SHP77 (cell line): ENCODE results near the gene ETFA.

ENCODE experiments used
- DNase-seq, 2 experiments: peaks; one replicate each; lab custom pipeline; 2025; lab: John Stamatoyannopoulos, UW

Gene ETFA

DNA sequence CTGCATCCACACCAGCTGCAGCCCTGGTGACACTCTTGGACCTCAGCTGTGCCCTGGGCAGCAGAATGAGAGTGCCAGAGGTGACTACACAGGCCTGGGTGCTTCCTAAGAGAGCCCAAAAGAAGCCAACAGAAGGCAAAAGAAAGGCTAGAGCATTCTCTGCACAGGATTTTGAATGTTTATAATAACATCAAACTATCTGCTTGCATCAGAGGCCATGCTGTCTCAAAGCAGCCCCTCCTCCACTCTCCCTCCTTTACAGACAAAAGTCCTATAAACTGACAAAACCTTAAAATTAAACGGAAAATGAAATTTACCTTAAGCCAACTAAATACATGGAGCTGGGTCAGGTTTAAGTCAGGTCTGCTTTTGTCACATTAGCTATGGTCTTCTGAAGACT, 95.6 kb downstream of the ETFA start:
- DNase-seq = no peak

DNA sequence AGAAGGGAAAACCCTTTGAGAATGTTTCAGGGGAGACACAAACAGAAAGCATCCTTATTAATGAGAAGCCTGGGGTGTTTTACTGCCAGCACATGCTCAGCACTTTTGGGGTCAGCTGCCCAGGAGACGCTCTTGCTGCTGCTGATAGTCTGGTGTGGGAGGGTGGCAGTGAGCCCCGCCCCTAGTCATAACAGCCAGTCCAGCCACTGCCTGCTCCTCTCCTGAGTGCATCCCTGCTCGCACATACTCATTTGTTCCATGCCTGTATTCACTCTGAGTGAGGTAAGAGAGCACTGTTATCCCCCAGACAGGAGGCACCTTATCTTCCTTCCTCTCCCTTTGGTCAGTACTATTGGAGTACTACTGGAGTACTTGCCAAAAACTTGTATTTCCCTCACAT, 101.3 kb downstream of the ETFA start:
- no peak for DNase-seq

DNA sequence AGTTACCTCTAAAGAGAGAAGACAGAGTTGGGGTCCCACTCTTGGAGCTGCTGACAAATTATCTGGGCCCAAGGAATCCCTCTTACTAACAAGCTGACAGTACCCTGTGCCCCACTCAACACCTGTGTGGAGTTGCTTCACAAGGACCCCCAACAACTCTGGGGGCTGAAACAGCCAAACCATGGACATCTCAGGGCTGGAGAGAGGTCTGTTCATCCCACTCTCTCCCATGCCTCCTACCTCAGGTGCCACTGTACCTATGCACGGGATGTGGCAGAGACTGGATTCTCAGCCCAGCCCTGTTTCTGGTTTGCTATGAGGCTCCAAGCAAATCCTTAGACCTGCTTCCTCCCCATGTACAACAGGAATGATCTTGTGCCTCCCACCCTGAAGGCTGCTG, 101.7 kb downstream of the ETFA start:
- no peak for DNase-seq

DNA sequence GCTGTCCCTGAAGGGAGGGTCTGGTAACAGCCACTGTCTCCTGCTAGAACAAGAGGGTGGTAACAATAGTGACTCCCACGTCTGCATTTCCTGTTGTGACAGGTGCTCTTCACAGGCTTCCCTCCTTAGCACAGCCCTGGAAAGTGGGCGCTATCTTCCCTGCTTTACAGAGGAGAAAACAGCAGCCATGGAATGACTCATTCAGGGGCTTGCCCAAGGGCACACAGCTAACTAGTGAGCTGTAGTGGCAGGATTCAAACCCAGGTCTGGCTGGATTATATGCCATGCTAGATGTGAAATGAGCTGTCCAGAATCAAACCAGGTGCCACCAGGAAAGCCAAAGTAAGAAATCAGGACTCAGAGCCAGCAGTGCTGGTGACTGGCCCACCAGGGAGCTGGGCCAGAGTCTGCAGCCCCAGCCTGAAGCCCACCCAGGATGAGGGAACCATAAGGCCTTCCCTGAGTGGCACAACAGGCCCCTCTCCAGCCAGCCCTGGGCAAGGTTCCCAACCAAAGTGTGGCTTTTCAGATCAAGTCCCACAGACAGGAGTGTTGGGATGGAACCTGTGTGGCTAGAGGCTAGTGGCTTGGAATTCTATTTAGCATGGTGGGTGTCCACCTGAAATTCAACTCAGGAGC, 102.4 kb downstream of the ETFA start:
- peak in 1 of 2 experiments; percentile 32 for DNase-seq

DNA sequence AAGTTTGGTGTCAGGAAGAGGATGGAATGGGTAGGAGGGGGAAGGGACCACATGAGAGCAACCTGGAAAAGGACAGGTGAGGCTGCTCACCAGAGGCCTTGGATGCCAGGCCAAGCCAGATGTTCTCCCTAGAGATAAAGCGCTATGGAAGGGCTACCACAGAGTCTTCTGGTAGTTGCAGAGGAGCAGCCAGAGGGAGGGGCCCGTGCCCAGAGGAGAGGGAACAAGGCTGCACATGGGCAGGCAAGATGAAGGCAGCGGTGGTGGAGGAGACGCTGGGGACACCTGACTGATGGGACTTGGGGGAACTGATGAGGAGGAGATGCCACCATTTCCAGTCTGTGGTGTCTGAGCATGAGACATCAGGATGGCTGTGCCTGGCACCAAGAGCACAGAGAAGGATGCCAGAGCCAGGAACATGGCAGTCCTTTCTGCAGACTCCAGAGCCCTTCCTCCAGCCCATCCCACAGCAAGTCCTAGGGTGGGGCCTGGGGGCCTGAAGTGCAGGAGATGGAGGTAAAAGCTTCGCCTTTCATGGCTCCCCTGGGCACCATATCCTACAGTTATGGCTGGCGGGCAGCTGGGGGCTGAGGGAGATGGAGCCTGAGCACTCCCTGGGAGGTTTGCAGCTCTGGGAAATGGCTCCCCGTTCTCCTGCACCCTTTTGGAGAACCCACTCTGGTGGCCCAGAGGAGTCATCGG, 103.0 kb downstream of the ETFA start:
- DNase-seq = no peak

DNA sequence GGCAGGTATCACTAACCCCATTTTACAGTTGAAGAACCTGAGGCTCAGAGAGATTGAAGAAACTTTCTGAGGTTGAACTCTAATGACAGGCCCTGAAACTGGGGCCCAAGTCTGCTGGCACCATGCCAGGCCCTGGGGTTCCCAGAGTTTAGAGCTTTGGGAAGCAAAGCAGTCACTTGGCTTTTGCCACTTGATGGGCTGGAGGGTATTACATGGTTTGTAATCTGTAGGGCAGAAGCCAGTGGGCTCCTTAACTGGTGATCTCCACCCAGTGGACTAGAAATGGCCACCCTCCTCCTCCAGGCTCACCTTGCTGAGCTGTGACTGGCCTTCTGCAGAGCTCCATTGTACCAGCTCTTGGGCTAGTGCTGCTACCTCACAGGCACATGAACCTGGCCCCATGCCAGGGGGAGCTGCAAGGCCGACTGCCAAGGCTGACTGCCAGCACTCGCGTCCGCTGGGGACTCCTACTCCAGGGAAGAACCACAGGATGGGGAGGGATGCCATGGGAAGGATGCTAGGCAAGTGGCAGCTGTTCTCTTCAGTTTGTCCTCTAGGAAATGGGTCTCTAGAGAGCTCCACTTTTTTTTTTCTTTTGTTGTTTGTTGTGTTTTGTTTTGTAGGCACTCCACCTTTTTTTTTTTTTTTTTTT, 104.8 kb downstream of the ETFA start:
- DNase-seq = peak; percentile 75 to 95

DNA sequence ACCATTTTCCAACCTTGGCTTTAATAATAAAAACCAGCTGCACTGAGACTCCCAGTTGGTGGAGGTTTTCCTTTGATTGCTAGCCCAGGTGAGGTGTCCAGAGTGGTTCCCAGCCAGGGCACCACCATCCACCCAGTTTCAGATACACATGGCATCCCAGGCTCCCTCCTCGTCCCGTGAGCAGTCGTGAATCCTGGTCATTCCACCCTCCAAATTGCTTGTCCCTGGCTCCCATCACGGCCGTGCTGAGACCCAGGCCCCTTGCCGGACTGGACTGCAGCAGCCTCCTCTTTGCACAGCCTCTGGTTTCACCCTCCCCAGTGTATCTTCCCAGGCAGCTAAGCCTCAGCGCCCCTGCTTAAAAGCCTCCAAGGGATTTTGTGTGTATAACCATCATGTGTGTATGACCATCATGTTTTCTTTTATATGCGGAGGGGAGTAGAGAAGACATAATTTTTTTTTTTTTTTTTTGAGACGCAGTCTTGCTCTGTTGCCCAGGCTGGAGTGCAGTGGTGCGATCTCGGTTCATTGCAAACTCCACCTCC, 106.3 kb downstream of the ETFA start:
- no peak for DNase-seq

DNA sequence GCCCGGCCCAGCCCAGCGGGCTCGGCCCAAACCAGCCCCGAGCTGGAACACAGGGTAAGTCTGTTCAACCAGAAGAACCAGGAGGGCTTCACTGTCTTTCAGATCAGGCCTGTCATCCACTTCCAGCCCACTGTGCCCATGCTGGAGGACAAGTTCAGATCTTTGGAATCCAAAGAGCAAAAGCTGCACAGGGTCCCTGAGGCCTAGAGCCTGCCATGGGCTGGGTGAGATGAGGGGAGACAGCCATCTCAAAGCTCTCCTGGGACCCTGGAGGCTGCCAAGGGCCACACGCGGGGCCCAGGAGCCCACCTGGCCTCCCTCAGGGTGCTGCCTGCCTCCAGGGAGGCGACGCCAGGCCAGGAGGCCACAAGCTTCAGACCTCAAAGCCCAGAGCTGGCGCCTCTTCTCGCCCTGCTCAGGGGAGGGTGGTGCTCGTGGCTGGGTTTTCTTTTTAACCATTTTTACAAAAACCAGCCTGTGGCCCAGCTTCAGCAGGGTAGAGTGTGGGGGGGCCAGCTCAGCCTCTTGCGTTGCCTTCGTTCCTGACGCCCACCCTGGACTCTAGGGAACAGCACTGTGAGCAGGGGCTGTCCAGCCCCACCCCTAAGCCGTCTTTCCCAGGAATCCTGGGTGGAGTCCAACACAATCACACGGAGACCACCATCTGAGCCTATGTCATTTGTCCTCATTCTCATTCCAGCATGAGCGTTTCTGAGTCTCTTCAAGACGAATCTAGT, 107.0 kb downstream of the ETFA start:
- no peak for DNase-seq

DNA sequence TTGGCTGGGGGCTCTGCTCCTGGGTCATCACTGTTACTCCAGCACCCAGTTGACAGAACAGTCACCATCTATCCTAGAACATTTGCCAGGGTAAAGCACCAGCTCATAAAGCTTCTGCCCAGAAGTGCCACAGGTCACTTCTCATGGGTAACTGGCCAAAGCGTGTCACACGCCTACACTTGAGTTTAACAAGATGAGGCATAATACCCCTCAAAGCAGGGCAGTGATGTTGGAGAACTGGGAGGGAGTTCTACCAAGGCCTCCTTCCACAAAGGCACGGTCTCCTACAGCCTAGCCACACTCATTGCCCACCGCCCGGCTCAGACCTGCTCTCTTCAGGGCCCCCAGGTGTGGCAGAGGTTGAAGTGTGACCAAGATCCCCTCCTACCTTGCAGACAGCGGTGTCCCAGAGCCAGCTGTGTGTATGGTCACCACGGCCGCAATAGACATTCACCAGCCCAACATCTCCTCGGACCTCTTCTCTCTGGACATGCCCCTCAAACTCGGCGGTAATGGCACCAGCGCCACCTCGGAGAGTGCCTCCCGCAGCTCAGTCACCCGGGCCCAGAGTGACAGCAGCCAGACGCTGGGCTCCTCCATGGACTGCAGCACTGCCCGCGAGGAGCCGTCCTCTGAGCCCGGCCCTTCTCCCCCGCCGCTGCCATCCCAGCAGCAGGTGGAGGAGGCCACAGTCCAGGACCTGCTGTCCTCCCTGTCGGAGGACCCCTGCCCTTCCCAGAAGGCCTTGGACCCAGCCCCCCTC, 107.7 kb downstream of the ETFA start:
- no peak for DNase-seq

DNA sequence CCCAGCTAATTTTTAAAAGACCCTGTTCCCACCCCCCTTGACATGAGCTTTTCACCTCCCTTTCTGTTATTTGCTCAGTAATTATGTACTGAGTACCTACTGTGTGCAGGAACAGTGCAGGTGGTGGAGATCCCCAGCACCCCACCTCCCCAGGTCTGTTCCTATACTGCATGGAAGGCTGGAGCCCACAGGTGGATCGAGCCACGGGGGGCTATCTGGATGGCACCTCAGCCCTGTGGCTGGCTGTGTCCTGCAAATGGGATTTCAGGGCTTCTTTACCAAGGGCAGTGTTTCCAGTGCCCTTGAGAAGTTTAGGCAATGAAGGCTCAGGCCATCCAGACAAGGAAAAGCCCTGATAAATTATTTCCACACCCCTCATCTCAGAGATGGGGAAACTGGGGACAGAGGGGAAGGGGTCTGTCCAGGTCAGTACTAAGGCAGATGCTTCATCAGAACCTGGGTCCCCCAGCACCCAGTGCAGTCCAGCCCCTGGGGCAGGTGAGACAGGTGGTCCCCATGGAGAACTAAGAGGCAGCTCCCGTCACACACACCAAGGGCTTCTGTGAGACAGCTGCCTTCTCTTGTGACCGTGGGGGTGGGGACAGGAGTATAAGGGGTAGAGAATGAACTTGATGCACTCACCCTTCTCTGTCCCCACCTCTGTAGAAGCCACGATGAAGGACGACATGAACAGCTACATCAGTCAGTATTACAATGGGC, 109.6 kb downstream of the ETFA start:
- no peak for DNase-seq

DNA sequence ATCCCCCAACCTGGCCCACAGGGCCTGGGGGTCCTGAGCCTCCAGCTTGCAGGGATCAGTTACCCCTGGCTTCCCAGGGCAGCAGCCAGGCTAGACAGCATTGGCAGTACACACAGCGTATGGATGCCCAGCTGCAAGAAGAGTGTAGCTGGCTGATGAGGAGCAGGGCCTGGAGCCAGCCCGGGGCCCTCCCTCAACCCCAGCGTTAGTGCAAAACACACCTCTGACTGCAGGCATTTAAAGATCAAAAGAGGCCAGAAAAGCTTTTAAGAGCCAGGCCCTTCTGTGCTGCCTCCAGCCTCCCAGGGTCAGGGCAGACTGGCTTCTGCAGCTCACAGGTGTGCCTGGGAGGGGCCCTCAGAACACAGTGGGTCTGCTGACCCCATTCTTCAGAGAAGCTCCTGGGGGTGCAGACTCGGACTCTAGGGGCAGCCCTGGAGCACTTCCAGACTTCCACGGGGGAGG, 110.6 kb downstream of the ETFA start:
- no peak for DNase-seq

DNA sequence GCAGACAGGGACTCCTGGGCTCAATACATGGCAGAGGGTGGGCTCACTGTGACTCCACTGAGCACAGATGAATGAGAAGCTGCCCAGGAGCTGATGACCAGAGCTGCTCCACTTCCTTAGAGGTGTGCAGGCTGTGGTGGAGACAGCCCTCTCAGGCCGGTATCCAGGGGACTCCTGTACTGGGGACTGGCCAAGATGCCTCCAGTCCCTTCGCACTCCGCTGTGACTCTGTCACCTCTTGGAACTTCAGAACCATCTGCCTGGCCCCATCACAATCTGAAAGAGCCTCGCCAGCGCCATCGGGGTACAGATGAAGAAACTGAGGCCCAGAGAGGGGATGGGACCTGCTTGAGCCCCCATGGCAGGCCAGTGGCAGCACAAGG, 111.2 kb downstream of the ETFA start:
- no peak for DNase-seq

DNA sequence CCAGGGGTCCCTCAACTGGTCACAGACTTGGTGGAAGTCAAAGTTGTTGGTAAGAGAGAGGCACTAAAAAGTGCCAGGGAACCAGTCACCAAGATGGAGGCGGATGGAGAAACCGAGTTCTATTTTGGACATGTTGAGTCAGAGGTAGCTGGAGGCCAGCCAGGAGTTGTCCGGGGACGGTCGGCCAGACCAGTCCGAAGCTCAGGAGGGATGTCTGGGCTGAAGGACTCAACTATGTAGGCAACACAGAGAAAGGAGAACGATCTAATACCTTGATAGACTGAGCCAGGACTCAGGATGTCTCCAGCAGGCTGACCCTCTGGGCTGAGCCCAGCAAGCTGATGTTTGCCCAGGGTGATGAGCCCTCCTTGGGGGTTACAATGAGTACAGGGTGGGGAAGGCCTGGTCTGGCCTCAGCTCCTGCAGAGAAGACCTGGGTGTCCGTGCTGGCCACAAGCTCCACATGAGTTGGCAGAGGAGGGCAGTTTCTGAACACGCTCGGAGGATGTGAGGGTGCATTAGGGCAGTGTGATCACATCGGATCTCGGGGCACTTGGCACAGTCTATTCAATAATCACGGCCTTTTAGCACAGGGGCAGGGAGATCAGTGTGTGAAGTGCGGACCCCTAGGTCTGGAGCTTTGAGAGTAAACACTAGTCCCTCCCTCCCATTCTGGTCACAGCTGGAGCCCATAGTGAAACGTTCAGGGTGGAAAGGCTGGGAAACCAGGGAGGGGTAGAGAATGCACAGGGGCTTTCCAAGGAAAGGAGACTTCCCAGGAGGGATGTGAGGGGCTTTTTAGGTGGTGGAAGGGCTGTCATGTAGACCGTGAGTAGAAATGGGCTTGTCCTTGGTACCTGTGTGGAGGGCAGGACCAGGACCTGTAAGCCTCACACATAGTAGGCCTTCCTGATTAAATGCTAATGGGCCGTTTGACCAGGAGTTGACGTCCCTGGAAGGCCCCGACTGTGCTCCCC, 111.9 kb downstream of the ETFA start:
- DNase-seq = no peak

DNA sequence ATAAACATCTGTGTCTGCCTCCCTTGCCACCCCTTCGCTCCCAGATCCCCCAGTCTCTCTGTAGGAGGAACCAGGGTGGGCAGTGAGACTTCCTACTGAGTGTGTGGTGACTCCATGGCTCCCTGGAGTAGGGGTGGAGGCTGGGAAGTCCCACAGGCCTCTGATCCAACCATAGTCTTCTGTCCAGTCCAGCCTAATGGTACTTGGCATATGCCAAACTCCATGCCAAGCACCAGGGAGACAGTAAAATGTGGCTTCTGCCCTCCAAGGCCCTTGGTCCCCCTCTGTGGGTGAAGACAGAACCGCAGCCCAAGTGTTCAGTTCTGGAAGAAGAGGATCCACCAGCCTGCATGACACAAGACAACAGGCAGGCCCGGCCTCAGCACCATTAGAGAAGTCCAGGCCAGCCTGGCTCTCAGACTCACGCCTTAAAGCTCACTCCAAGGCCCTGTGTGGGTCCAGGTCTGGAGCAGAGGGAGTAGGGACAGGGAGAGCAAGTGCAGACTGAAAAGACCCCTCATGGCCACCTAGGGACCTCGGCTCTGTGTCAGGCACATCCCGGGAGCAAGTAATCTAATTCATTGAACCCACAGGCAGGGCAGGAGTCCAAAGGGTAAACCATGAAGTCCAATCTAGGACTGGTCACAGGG, 112.7 kb downstream of the ETFA start:
- no peak for DNase-seq

DNA sequence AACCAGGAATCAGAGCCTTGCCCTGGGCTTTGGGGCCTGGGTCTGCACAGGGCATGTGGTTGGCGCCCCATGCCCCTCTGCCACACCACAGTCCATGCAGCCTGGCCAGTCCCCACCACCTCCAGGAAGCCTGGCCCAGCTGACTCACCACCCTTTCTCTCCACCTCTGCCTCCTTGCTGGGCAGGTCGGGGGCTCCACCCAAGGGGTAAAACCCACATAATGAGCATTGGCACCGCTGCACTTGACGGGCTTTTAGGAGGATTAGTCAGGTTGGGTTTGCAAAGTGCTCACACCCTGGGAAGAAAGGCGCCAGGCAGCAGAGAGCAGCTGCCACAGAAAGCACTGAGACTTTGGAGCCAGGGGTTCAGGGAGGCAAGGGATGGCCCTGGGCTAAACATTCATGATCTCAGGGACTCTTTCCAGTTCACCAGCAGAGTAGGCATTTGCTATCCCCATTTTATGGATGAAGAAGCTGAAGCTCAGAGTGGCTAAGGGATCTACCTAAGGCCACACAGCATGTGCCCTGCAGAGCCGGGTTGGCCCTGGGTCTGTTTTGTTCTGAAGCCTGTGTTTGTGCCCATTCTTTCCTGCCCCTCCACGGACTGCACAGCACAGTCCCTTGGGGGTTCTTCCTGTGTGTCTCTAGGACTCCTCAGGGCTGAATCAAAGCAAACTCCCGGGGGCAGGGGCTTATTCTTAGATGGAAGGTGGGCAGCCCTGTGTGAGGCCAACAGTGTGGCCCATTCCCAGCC, 113.4 kb downstream of the ETFA start:
- no peak for DNase-seq

DNA sequence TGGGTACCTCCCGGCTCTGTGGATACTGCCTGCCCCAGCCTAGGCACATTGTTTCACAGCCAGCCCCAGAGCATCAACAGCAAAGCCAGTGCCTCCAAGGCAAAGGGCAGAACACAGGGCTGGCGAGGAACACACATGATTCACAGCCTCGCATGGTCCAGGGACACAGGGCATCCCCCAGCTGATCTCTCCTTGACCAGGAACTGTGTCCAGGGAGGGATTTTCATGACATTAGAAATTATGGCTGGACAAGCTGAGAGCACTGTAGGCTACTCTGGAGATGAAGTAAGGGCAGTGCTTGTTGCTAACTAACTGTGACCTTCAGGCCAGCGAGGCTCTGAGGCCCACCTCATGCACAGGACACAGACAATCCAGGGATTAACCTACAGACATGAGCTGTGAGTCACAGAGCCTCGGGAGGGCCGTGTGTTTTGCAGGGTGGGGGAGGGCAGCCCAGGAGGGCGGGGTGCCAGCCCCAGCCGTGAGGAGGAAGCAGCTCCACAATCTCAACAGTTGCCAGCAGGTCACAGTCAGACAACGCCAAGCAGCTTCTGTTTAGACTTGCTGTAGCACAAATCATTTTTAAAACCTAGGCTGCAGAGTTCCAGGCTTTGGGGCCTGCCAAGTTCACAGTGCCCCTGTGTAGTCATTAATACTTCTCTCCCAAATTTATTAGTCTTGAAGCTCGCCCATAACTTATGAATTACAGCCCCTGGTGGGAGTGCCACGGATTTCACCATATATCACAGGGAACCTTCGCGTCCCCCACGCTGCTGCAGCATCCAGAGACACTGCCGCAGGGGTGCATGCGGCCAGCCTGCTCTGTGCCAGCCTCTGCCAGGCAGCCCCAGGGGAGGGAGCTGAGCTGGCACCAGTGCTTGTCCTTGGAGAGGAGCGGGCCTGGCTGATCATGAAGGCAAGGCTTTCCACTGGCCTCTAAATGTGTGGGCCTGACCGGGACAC, 114.7 kb downstream of the ETFA start:
- peak in 1 of 2 experiments; percentile 40 for DNase-seq
